ENCODE measurements around the gene EXOC6B. TPM values are rescaled to one million over a fixed set of nuclear protein-coding genes. Genes with fewer than 3 reads are reported as not detected.

EXOC6B gene
- total RNA-seq, 1 donor from 2014 or later = 104 TPM

DNA sequence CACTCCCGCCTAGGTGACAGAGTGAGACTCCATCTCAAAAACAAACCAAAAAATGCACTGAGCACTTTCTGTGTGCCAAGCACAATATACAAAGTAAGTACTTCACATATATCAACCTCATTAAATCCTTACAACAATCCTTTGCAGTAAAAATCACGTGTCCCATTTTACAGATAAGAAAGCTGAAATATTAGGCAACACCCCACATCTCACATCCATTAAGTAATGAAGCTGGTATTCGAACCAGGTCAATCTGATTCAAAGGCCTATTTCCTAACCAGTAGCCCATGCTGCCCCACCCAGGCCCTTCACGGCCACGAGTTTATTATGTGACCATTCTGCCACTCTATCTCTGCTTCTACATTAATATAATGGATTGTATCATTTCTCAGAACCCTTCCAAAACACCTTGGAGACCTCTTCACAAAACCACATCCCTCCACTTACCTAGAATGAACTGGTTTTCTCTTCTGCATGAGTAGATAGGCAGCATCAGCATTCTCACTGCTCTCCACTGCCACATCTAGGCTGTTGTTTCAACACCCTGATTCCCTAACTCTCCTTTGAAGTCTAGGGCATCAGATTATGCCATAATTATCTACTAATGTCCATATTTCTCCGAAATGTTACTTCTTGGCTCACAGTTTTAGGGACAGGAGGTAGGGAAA lies 3.1 kb upstream of the EXOC6B start:
- no peaks in the 10 kb centered on the region for H3K27me3 Mint-ChIP-seq (ENCODE audit: low read depth)
- no peaks in the 10 kb centered on the region for H3K9me3 Mint-ChIP-seq
- H3K4me3 Mint-ChIP-seq = no peak overlapping the region
- TF ChIP-seq, protein P1, sequence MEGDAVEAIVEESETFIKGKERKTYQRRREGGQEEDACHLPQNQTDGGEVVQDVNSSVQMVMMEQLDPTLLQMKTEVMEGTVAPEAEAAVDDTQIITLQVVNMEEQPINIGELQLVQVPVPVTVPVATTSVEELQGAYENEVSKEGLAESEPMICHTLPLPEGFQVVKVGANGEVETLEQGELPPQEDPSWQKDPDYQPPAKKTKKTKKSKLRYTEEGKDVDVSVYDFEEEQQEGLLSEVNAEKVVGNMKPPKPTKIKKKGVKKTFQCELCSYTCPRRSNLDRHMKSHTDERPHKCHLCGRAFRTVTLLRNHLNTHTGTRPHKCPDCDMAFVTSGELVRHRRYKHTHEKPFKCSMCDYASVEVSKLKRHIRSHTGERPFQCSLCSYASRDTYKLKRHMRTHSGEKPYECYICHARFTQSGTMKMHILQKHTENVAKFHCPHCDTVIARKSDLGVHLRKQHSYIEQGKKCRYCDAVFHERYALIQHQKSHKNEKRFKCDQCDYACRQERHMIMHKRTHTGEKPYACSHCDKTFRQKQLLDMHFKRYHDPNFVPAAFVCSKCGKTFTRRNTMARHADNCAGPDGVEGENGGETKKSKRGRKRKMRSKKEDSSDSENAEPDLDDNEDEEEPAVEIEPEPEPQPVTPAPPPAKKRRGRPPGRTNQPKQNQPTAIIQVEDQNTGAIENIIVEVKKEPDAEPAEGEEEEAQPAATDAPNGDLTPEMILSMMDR (IDR thresholded peaks at IDR 0.05; ENCODE audit: unreplicated experiment) = no peak
- H3K27ac Mint-ChIP-seq = peak overlapping the region; percentile 93
- peaks cover 40% of the 10 kb centered on the region for H3K4me1 Mint-ChIP-seq
- no peaks in the 10 kb centered on the region for H3K36me3 Mint-ChIP-seq
- DNase-seq (ENCODE audit: low spot score in 2 of 2, unreplicated experiment in 2 of 2) = no peak

DNA sequence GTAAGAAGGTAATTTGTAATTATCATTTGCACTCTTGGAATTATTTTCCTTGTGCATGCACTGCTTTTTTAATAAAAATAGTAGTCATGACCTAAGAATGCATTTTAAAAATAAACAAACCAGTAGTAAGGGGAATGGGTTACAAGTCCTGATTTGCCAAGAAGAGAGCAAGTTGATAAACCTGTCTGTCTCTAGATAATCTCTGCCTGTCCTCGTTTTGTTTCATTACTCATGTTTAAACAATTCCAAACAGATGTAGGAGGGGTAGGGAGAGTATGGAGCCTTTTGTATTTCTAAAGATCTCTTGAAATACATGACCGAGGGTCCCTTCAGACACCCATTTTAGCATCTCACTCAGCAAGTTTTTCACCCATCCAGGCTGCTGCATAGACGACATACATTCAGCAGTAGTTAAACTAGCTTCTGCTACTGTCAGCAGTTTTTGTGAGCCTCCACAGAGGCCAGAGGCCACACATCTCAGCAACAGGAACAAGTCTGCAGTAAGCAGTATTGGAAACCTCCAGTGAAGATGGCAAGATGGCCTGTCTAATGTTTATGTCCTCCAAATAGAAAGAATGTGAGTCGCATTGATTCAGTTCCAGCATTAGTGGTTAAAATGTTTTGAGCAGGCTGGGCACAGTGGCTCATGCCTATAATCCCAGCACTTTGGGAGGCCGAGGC lies 2.3 kb upstream of the EXOC6B start:
- TF ChIP-seq, protein P1 (IDR thresholded peaks at IDR 0.05; ENCODE audit: unreplicated experiment) = no peak
- no peaks in the 10 kb centered on the region for H3K27me3 Mint-ChIP-seq (ENCODE audit: low read depth)
- H3K4me3 Mint-ChIP-seq = no peak overlapping the region
- peak overlapping the region; percentile 93 for H3K27ac Mint-ChIP-seq
- DNase-seq (ENCODE audit: low spot score in 2 of 2, unreplicated experiment in 2 of 2) = no peak
- H3K4me1 Mint-ChIP-seq = peaks cover 44% of the 10 kb centered on the region
- no peaks in the 10 kb centered on the region for H3K36me3 Mint-ChIP-seq
- H3K9me3 Mint-ChIP-seq = no peaks in the 10 kb centered on the region

DNA sequence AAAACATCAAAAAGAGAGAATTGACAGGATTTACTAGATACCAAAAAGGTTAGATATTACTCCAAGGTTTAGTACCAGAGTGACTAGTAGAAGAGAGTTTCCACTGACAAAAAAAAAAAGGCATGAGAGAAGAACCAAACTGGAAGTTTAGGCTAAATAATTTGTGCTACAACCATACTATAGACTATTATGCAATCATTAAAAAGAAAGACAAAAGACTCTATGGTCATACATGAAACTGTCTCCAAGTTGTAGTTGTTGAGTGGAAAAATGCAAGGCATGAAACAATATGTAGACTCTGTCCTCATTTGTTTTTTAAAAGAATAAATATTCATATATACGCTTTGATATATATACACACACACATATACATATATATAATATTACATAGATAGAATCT lies 1.7 kb upstream of the EXOC6B start:
- peaks cover 50% of the 10 kb centered on the region for H3K4me1 Mint-ChIP-seq
- no peak overlapping the region for H3K4me3 Mint-ChIP-seq
- no peaks in the 10 kb centered on the region for H3K27me3 Mint-ChIP-seq (ENCODE audit: low read depth)
- no peaks in the 10 kb centered on the region for H3K9me3 Mint-ChIP-seq
- peak overlapping the region; percentile 93 for H3K27ac Mint-ChIP-seq
- TF ChIP-seq, protein P1 (IDR thresholded peaks at IDR 0.05; ENCODE audit: unreplicated experiment) = no peak
- DNase-seq (ENCODE audit: low spot score in 2 of 2, unreplicated experiment in 2 of 2) = no peak
- H3K36me3 Mint-ChIP-seq = no peaks in the 10 kb centered on the region

DNA sequence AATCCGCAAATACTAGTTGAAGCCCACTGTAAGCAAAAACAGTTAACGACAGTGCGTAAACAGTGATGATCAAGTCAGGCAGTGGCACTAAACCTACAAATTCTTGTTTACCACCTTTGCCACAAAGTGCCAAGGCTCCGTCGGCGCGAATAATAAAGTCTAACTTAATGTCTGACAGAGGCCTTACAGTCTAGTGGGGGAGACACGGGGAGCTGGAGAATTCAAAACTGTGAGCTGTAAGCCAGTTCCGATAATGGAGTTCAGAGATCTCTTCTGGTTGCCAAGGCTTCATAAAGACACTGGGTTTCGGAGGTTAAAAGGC lies 284 bp upstream of the EXOC6B start:
- TF ChIP-seq, protein P1 (IDR thresholded peaks at IDR 0.05; ENCODE audit: unreplicated experiment) = no peak
- Mint-ChIP-seq H3K4me1 (peaks cover 60% of the 10 kb centered on the region), H3K9me3 (peaks cover 3% of the 10 kb centered on the region), H3K27me3 (ENCODE audit: low read depth) (no peaks in the 10 kb centered on the region), H3K4me3 (peak overlapping the region; percentile 97), H3K27ac (peak overlapping the region; percentile 98), H3K36me3 (peaks cover 3% of the 10 kb centered on the region)
- no peak for DNase-seq (ENCODE audit: low spot score in 2 of 2, unreplicated experiment in 2 of 2)

DNA sequence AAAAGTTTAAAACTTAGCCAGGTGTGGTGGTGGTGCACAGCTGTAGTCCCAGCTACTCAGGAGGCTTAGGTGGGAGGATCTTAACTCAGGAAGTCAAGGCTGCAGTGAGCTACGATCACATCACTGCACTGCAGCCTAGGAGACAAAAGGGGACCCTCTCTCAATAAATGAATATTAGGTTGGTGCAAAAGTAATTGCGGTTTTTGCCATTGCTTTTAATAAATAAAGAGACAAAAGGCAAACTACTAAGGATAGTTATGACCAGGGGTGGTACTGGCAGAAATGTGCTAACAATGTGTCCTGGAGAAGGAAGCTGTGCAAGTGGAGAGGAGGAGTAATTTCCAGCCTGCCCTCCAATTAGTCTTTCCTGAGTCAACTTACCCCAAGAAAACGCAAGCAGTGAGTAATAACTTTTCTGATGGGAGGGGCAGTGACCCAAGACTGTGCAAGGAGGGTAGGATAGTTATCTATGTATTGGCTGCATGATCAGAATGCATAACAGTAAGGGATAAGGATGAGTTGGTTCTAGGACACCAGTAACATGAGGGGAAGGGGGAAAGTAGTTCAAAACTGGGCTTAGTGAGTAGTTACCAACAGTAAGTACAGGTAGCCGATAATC lies 1.5 kb downstream of the EXOC6B start:
- no peak for DNase-seq (ENCODE audit: low spot score in 2 of 2, unreplicated experiment in 2 of 2)
- Mint-ChIP-seq H3K9me3 (peaks cover 3% of the 10 kb centered on the region), H3K27me3 (ENCODE audit: low read depth) (no peaks in the 10 kb centered on the region), H3K4me3 (peak overlapping the region; percentile 97), H3K4me1 (peaks cover 66% of the 10 kb centered on the region), H3K36me3 (peaks cover 9% of the 10 kb centered on the region), H3K27ac (peak overlapping the region; percentile 99)
- TF ChIP-seq, protein P1 (IDR thresholded peaks at IDR 0.05; ENCODE audit: unreplicated experiment) = no peak
